Peyer's patch (tissue), 4 donors: ENCODE data around the gene RNF126. TPM values are rescaled to one million over a fixed set of nuclear protein-coding genes. Genes with fewer than 3 reads are reported as not detected.
A peak's percentile ranks its signal among the peaks of the same experiment; 100 is the strongest.

ENCODE experiments used
- DNase-seq, 3 donors: peaks; one replicate each; pipeline ENCODE4 v3.0.0-alpha.2; 2017 to 2019
- H3K27ac ChIP-seq, 4 donors: fragments of 200-600 bp; sonication (generic); one replicate each; pipeline ENCODE4 v1.5.1; 2016 to 2019
- H3K27me3 ChIP-seq, 2 donors: fragments of 200-600 bp; sonication (generic); one replicate each; pipeline ENCODE4 v1.5.1; 2019
- H3K36me3 ChIP-seq, 3 donors: fragments of 200-600 bp; sonication (generic); one replicate each; pipeline ENCODE4 v1.5.1; 2016 to 2019
- H3K4me1 ChIP-seq, 4 donors: fragments of 200-600 bp; sonication (generic); one replicate each; pipeline ENCODE4 v1.5.1; 2016 to 2019
- H3K4me3 ChIP-seq, 4 donors: fragments of 200-600 bp; sonication (generic); 1 replicate in 3 of 4; 2 replicates in 1 of 4; pipeline ENCODE4 v1.5.1; 2016 to 2019; ENCODE audit warnings: mild to moderate bottlenecking in 1 of 4
- H3K9me3 ChIP-seq, 4 donors: fragments of 200-600 bp; sonication (generic); one replicate each; pipeline ENCODE4 v1.5.1; 2016 to 2019; ENCODE audit warnings: mild to moderate bottlenecking in 1 of 4
- POLR2A ChIP-seq, 2 donors: fragments of 450-650 bp; IDR thresholded peaks; one replicate each; pipeline ENCODE4 v1.5.1; 2017; ENCODE audit warnings: antibody characterized with exemption in 2 of 2, mild to moderate bottlenecking in 2 of 2, moderate library complexity in 2 of 2
- total RNA-seq, 4 donors: library from RNA; depleted of rRNA; stranded (reverse); fragments of >200 nt; gene quantifications; one replicate each; pipeline ENCODE4 v1.1.0, GENCODE V29; 2016
- TF ChIP-seq, protein P1 (sequence below), 6 experiments: fragments of 450-650 bp in 4 of 6; fragments of 200-600 bp in 2 of 6; sonication (generic) in 1 of 6; IDR thresholded peaks; one replicate each; pipeline ENCODE4 v1.5.1; 2017 to 2019; ENCODE audit warnings: antibody characterized with exemption in 6 of 6, mild to moderate bottlenecking in 3 of 6, moderate library complexity in 1 of 6

RNF126 gene
- total RNA-seq, 4 donors from 2014 or later: 83.3 to 119 (median 115) TPM

DNA sequence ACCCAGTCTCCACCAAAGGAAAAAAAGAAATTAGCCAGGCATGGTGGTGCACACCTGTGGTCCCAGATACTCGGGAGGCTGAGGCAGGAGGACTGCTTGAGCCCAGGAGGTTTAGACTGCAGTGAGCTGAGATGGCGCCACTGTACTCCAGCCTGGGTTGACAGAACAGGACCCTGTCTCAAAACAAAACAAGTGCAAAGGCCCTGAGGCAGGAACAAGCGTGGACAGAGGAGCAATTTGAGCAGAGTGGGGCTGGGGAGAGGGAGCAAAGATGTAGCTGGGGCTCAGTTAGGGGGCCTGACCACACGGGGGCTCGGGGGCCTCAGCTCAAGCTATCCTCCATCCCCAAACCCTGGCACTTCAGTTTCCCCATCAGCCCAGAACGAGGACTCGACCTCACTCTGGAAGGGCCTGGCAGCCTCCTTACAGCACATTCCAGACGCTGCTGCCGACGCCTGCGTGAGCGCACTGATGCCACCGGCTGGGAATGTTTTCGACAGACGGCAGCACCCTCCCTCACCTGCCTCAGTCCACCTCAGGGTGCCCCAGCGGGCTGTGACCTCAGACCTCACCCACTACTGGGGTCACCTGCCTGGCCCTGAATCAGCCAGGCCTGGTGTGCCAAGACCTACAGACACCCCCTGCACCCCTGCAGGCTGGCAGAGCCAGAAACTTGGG is 27.9 kb downstream of the RNF126 start:
- Histone ChIP-seq H3K27ac (no peak overlapping the region), H3K4me1 (peaks cover 0 to 36% (median 20%) of the 10 kb centered on the region in 4 donors), H3K4me3 (no peak overlapping the region), H3K27me3 (no peaks in the 10 kb centered on the region), H3K9me3 (no peaks in the 10 kb centered on the region), H3K36me3 (peaks cover 0 to 12% (median 0%) of the 10 kb centered on the region in 3 donors)
- TF ChIP-seq, protein P1, sequence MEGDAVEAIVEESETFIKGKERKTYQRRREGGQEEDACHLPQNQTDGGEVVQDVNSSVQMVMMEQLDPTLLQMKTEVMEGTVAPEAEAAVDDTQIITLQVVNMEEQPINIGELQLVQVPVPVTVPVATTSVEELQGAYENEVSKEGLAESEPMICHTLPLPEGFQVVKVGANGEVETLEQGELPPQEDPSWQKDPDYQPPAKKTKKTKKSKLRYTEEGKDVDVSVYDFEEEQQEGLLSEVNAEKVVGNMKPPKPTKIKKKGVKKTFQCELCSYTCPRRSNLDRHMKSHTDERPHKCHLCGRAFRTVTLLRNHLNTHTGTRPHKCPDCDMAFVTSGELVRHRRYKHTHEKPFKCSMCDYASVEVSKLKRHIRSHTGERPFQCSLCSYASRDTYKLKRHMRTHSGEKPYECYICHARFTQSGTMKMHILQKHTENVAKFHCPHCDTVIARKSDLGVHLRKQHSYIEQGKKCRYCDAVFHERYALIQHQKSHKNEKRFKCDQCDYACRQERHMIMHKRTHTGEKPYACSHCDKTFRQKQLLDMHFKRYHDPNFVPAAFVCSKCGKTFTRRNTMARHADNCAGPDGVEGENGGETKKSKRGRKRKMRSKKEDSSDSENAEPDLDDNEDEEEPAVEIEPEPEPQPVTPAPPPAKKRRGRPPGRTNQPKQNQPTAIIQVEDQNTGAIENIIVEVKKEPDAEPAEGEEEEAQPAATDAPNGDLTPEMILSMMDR (IDR thresholded peaks at IDR 0.05): no peak
- no peak for TF ChIP-seq POLR2A (IDR thresholded peaks at IDR 0.05)
- no peak for DNase-seq

DNA sequence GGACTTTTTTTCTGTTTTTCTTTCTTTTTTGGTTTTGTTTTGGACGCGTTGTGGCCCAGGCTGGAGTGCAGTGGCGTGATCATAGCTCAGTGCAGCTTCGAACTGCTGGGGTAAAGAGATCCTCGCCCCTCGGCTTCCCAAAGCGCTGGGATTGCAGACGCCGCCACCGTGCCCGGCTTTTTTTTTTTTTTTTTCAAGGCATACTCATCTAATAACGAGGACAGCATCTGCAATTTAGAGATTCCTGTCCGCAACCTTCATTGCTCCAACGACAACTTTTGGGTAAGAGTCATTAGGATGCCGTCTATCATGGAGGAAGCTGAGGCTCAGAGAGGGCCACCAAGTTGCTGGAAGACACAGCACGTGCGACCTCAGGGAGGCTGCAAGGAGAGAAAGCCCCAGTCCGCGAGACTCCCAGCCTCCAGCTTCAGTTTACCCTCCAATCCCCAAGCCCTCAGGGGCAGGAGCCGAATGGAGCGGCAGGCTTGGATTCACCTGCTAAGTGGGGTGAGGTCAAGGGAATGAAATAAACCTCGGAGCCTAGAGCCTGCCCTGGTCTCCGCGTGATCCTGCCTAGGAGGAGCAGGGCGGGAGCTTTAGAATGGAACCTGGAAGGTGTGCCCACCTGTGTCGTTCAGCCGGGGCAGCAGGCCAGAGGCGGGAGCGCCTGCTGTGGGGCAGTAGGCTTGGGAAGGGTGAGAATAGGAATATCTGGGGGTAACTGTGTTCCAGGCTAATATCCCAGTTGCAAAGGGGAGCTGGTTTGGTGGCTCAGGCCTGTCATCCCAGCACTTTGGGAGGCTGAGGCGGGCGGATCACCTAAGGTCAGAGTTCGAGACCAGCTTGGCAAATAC is 29.0 kb downstream of the RNF126 start:
- DNase-seq: no peak
- H3K27ac ChIP-seq: peak overlapping the region in 2 of 4 donors; percentile 44 to 86
- H3K9me3 ChIP-seq: no peaks in the 10 kb centered on the region
- H3K36me3 ChIP-seq: peaks cover 0 to 23% (median 0%) of the 10 kb centered on the region in 3 donors
- H3K4me3 ChIP-seq: peak overlapping the region; percentile 54 to 99 (median 72)
- peaks cover 0 to 31% (median 15%) of the 10 kb centered on the region in 4 donors for H3K4me1 ChIP-seq
- TF ChIP-seq POLR2A (IDR thresholded peaks at IDR 0.05): no peak
- TF ChIP-seq, protein P1 (IDR thresholded peaks at IDR 0.05): no peak
- H3K27me3 ChIP-seq: no peaks in the 10 kb centered on the region

DNA sequence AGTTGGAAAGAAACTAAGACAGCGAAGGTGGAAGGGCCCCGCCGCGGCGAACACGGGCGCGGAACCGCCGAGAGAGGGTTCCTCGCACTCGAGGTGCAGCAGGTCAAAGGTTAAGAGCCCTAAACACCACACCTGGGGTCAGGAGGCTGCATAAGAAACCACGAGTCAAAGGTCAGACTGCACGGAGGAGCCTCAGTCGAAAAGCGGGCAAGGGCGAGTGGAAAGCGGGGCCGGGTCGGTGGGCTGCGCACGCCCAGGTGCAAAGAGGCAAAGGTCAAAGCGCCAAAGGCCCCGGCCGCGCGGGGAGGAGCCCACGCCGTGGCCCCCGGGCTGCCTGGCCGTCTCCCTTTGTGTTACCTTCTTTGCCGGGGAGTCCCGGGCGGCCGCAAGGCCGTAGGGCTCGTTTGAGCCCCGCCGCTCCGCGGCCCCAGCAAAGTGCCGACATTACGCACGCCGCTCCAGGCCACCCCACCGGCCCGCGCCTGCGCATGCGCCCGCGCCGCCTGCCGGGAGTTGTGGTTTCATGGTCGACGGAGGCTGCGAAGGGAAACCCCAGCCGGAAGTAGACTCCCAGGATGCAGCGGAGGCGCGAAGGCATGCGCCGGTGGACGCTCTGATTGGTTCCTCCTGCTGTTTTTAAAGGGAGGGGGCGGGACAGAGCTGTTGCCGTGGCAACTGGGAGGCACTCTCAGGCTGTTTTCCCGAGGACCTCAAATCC is 29.8 kb downstream of the RNF126 start, which contains the start of gene POLRMT:
POLRMT (minus strand) TSS at position 470 of the 718 bp plus-strand sequence; CDS start at position 445, 25 bp downstream.
- DNase-seq: peak; percentile 97 to 99 (median 98)
- Histone ChIP-seq H3K4me3 (peak within 1 kb of the TSS; percentile 54 to 99 (median 72)), H3K9me3 (no peaks in the 10 kb centered on the region), H3K4me1 (peaks cover 0 to 26% (median 12%) of the 10 kb centered on the region in 4 donors), H3K36me3 (peaks cover 0 to 31% (median 0%) of the 10 kb centered on the region in 3 donors), H3K27ac (peak within 1 kb of the TSS; percentile 63 to 86 (median 84)), H3K27me3 (no peaks in the 10 kb centered on the region)
- TF ChIP-seq POLR2A (IDR thresholded peaks at IDR 0.05): peak; percentile 35 to 50
- TF ChIP-seq, protein P1 (IDR thresholded peaks at IDR 0.05): peak in 4 of 6 experiments; percentile 9 to 46 (median 30)

DNA sequence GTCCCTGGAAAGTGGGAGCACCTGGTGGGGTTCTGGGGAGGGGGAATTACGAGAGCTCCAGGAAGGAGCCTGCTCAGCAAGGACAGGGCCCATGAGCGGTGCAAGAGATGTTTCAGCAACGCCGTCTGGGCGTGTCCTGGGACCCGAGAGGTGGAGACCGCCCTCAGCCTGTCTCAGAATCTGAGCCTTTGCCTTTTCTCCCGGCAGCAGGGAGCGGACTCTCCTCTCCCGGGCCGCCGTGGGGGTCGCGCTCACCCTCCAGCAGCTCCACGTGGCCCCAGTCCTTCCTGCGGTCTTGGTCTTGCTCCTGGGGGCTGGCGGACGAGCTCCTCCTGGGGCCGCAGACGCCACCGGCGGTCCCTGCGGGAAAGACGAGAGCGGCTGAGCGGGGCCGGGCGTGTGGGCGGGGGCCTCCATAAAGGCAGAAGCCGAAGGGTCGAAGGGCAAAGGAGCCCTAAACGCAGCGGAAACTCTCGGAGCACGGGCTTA is 30.4 kb downstream of the RNF126 start:
- H3K4me1 ChIP-seq: peaks cover 0 to 26% (median 12%) of the 10 kb centered on the region in 4 donors
- H3K9me3 ChIP-seq: no peaks in the 10 kb centered on the region
- no peaks in the 10 kb centered on the region for H3K27me3 ChIP-seq
- TF ChIP-seq POLR2A (IDR thresholded peaks at IDR 0.05): no peak
- TF ChIP-seq, protein P1 (IDR thresholded peaks at IDR 0.05): no peak
- peak overlapping the region; percentile 63 to 86 (median 84) for H3K27ac ChIP-seq
- H3K4me3 ChIP-seq: peak overlapping the region; percentile 54 to 99 (median 72)
- H3K36me3 ChIP-seq: peaks cover 0 to 36% (median 0%) of the 10 kb centered on the region in 3 donors
- DNase-seq: peak in 2 of 3 donors; percentile 81 to 83
